Heart right ventricle (tissue), 16 donors: ENCODE measurements around the gene HOXA10. TPM values are rescaled to one million over a fixed set of nuclear protein-coding genes. Genes with fewer than 3 reads are reported as not detected.

Experiments used
- ATAC-seq, 8 donors: fragments of 200-7000 bp; cut with Tn5 transposase; one replicate each; pipeline ENCODE4 v1.9.1; 2020; ENCODE audit warnings: mild to moderate bottlenecking in 8 of 8, moderate library complexity in 8 of 8, moderate number of reproducible peaks in 1 of 8
- DNase-seq, 2 donors: peaks; one replicate each; pipeline ENCODE4 v3.0.0-alpha.2; 2020
- H3K27ac ChIP-seq, 10 donors: fragments of 200-600 bp; sonication (generic) in 2 of 10; one replicate each; pipeline versions ENCODE4 v1.5.0 to v1.8.0; 2020 to 2022; ENCODE audit warnings: mild to moderate bottlenecking in 3 of 10
- H3K27me3 ChIP-seq, 7 donors: fragments of 200-600 bp; one replicate each; pipeline ENCODE4 v1.8.0; 2021 to 2022; ENCODE audit warnings: mild to moderate bottlenecking in 2 of 7
- H3K36me3 ChIP-seq, 9 donors: fragments of 200-600 bp; sonication (generic) in 1 of 9; one replicate each; pipeline versions ENCODE4 v1.5.0 to v1.8.0; 2020 to 2022; ENCODE audit warnings: mild to moderate bottlenecking in 2 of 9
- H3K4me1 ChIP-seq, 9 donors: fragments of 200-600 bp; sonication (generic) in 1 of 9; one replicate each; pipeline versions ENCODE4 v1.5.0 to v1.8.0; 2020 to 2022; ENCODE audit warnings: mild to moderate bottlenecking in 4 of 9
- H3K4me3 ChIP-seq, 10 donors: fragments of 200-600 bp; sonication (generic) in 2 of 10; one replicate each; pipeline versions ENCODE4 v1.5.0 to v1.8.0; 2020 to 2022; ENCODE audit warnings: mild to moderate bottlenecking in 7 of 10, moderate library complexity in 2 of 10
- H3K9me3 ChIP-seq, 11 donors: fragments of 200-600 bp in 10 of 11; sonication (generic) in 2 of 11; one replicate each; pipeline versions ENCODE4 v1.5.0 to v1.8.0; 2013 to 2022; ENCODE audit warnings: mild to moderate bottlenecking in 2 of 11, control low read depth in 1 of 11, moderate library complexity in 1 of 11
- CTCF ChIP-seq, 9 donors: fragments of 200-600 bp; sonication (generic) in 2 of 9; IDR thresholded peaks; one replicate each; pipeline versions ENCODE4 v1.5.0 to v1.8.0; 2021 to 2022; ENCODE audit warnings: antibody characterized with exemption in 9 of 9, mild to moderate bottlenecking in 5 of 9, moderate library complexity in 1 of 9
- WGBS, 2 donors: extraction: QIAGEN DNeasy Blood & Tissue Kit; methylation state at CpG; one replicate each; pipeline ENCODE4 v1.1.7; 2013; ENCODE audit warnings: inconsistent platforms in 1 of 2; 5-methylcytosine and 5-hydroxymethylcytosine counted together
- intact Hi-C, 10 donors: fragments of 100-400 bp; cut with DNase I; formaldehyde crosslinking; loops; one replicate each; pipeline versions ENCODE4 v1.11.1 to v1.14.2; 2022
- polyA plus RNA-seq, 2 donors: library from polyadenylated mRNA; stranded (reverse); fragments of 200-250 nt; gene quantifications; one replicate each; pipeline ENCODE4 v1.2.3, GENCODE V29; 2013
- total RNA-seq, 10 donors: library from RNA; stranded (reverse); fragmentation: NEBNext Ultra II Directional in 3 of 10; extraction: Animal tissue kit (Norgen Biotek cat#: 25700) in 3 of 10; gene quantifications; one replicate each; pipeline versions ENCODE4 v1.2.1 to v1.2.4, GENCODE V29; 2021 to 2023
- donor health status: Arrhythmogenic right ventricular cardiomyopathy.
- donor health status: ischemic (EF 13 %, LVEDD 7.1; RV severe dilation, severe dysfunction).
- donor health status: healthy with polysubstance abuse.
- donor health status: DM: no; HTN: yes; CAD: no.
- donor health status: DM: no; HTN: no; CAD: no.
- donor health status: ischemic (EF 25% LVEDD 6.9; RV normal size, moderate dysfunction).
- donor health status: ischemic (EF 25% LVEDD 5.7; RV mildly dilated, moderate dysfunction).
- donor health status: healthy.
- donor health status: DM: yes; HTN: yes; CAD: no.
- donor health status: Ischemic cardiomyopathy.
- donor health status: ischemic (EF 35%, LVEDD 5.7; RV mildly dilated, moderate dysfunction).
- donor health status: nonischemic (EF 11% LVEDD 7.7; RV severe dilation, severe dysfunction).
- donor health status: DM: yes; HTN: yes; CAD: no.
- donor health status: PGD.
- donor health status: ischemic (EF 29% LVEDD 5.4; RV normal size, mild dysfunction).
- donor health status: nonischemic (EF 23%, LVEDD 6.1; RV moderate dilation, normal function).

HOXA10 gene
- total and polyA plus RNA-seq, 12 donors, result 0.03 to 0.19 TPM; not detected in 10

DNA sequence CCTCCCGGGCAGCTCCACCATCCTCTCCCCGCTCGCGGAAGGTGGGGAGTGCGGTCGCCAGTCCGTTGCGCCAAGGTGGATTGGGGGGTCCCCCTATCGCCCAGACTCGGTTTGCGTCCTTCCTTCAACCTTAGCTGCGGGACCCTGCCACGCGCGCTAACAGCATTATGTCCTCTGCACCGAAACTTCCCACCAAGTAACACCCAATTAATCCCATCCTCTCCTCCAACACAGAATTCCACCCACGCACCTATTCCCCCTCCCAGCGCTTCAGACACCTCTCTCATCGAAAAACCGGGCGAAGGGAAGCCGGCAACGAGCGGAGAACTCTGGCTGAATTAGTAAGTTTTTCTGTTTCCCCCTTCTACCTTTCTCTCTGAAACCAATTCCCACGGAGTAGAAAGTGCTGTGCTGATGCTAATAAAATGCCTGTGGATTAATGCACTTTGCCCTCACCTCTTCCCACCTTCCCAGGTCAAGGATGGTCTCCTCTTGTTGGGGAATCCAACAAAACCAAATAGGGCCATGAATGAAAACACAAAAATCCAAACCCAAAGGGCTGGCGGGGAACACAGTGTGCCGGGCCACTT is 22.7 kb downstream of the HOXA10 start:
- H3K27me3 ChIP-seq, result peaks cover 68 to 100% (median 100%) of the 10 kb centered on the region in 7 donors

GRCh38 chr7:27150568-27151340 is 23.4 kb downstream of the HOXA10 start:
- H3K4me3 ChIP-seq, result peak overlapping the region in 9 of 10 donors; percentile 16 to 47 (median 30)
- intact Hi-C loops, result loop anchor here in 4 of 10 donors (10.0 kb wide), 4 partner anchors 296 to 1296 kb away; no protein-coding TSS in a partner anchor

More for the DNA sequence above, 22.7 kb downstream of the HOXA10 start:
- H3K4me3 ChIP-seq, result peak overlapping the region in 9 of 10 donors; percentile 16 to 47 (median 30)
- DNase-seq (no peak), ATAC-seq (no peak)
- H3K4me1 ChIP-seq, result peaks cover 0 to 65% (median 37%) of the 10 kb centered on the region in 9 donors
- WGBS, 2 donors, result 1 to 6% methylated on average over 27 of the region's 27 CpGs
- peaks cover 0 to 5% (median 0%) of the 10 kb centered on the region in 9 donors for H3K36me3 ChIP-seq
- intact Hi-C loops, result loop anchor here in 4 of 10 donors (10.0 kb wide), 4 partner anchors 297 to 1297 kb away; no protein-coding TSS in a partner anchor
- no peak overlapping the region for H3K27ac ChIP-seq
- TF ChIP-seq CTCF (IDR thresholded peaks at IDR 0.05), result no peak
- H3K9me3 ChIP-seq, result no peaks in the 10 kb centered on the region

DNA sequence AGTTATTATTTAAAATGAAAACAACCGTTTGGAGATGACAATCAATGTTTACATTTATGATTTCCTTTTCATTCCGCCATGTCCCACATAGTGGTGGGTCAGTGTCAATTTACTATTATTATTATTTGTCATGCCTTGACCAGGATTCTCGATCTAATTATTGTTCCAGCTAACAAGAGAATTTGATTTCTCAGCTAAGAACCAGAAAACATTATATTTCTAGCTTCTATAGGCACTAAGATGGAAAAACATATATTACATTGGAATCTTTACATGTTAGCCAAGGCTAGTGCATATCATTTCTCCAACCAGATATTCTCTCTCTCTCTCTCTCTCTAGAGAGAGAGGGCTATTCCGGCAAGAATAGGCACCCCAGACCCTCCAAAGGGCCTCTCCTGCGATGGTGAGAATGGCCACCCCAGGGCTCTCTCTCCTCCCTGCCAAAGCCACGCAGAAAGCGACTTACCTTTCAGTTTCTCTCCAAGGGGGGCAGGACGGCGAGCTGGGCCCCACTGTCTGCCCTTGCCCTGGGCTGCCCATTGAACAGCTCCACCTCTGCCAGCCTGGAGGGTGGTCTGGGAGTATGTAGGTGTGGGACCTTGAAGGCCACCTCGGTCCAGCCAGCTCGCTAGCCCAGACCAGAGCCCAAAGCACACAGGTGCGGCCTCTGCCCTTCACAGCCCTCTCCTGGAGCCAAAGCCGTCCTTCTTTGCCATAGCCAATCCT is 24.1 kb downstream of the HOXA10 start:
- no peak for TF ChIP-seq CTCF (IDR thresholded peaks at IDR 0.05)
- H3K27me3 ChIP-seq, result peaks cover 64 to 100% (median 100%) of the 10 kb centered on the region in 7 donors
- peak in 1 of 8 donors; percentile 26 for ATAC-seq
- H3K27ac ChIP-seq, result no peak overlapping the region
- 29 to 31% methylated on average over 13 of the region's 13 CpGs for WGBS, 2 donors
- intact Hi-C loops, result loop anchor here in 4 of 10 donors (10.0 kb wide), 4 partner anchors 295 to 1295 kb away; no protein-coding TSS in a partner anchor
- no peaks in the 10 kb centered on the region for H3K9me3 ChIP-seq
- H3K36me3 ChIP-seq, result no peaks in the 10 kb centered on the region
- H3K4me3 ChIP-seq, result peak overlapping the region in 4 of 10 donors; percentile 16 to 47 (median 28)
- H3K4me1 ChIP-seq, result peaks cover 0 to 56% (median 36%) of the 10 kb centered on the region in 9 donors
- no peak for DNase-seq

More at GRCh38 chr7:27150568-27151340, 23.4 kb downstream of the HOXA10 start:
- WGBS, 2 donors, result 1 to 2% methylated on average over 58 of the region's 58 CpGs
- DNase-seq (peak in 1 of 2 donors; percentile 66), ATAC-seq (peak; percentile 62 to 85 (median 78))
- TF ChIP-seq CTCF (IDR thresholded peaks at IDR 0.05), result peak; percentile 60 to 87 (median 80)
- peaks cover 63 to 100% (median 100%) of the 10 kb centered on the region in 7 donors for H3K27me3 ChIP-seq
- H3K9me3 ChIP-seq, result no peaks in the 10 kb centered on the region
- H3K27ac ChIP-seq, result no peak overlapping the region
- no peaks in the 10 kb centered on the region for H3K36me3 ChIP-seq
- H3K4me1 ChIP-seq, result peaks cover 0 to 58% (median 31%) of the 10 kb centered on the region in 9 donors
